ENCODE results near the gene NPW. TPM values are rescaled to one million over a fixed set of nuclear protein-coding genes. Genes with fewer than 3 reads are reported as not detected.

Gene NPW
- 1.6 TPM in 2 replicates for total RNA-seq (2014; rRNA removed; shearing (Covaris generic))

GRCh38 chr16:2019518-2019920 lies at the start of gene NPW:
Gene NPW (plus strand): TSS chr16:2019785.
- Histone ChIP-seq H3K27ac (no peak within 1 kb of the TSS), H3K36me3 (no peaks in the 10 kb centered on the region), H3K27me3 (peaks cover 8% of the 10 kb centered on the region; the same call in 1 of the 2 replicates), H3K4me1 (peaks cover 12% of the 10 kb centered on the region), H3K9me3 (replicated peaks) (no peaks in the 10 kb centered on the region), H3K4me3 (peak within 1 kb of the TSS; percentile 21; the same call in 1 of the 2 replicates)
- peak in 1 of 2 experiments; percentile 37 for DNase-seq

- Histone ChIP-seq H3K9me3 (replicated peaks) (no peaks in the 10 kb centered on the region), H3K27me3 (no peaks in the 10 kb centered on the region), H3K36me3 (peaks cover 14% of the 10 kb centered on the region), H3K4me3 (peak within 1 kb of the TSS; percentile 89), H3K4me1 (peaks cover 8% of the 10 kb centered on the region; the same call in 1 of the 2 replicates), H3K27ac (peak within 1 kb of the TSS; percentile 46)
- peak; percentile 93 to 95 for DNase-seq
Observed at GRCh38 chr16:1971796-1972489, 47.6 kb upstream of the NPW start, which contains the start of gene TBL3. Gene TBL3 (plus strand): TSS chr16:1972053. CDS start chr16:1972165, 112 bp downstream.

GRCh38 chr16:1972490-1972877 lies 47.1 kb upstream of the NPW start:
- Histone ChIP-seq H3K4me3 (peak overlapping the region; percentile 89), H3K27me3 (no peaks in the 10 kb centered on the region), H3K36me3 (peaks cover 17% of the 10 kb centered on the region), H3K27ac (peak overlapping the region; percentile 46), H3K4me1 (peaks cover 8% of the 10 kb centered on the region; the same call in 1 of the 2 replicates), H3K9me3 (replicated peaks) (no peaks in the 10 kb centered on the region)
- no peak for DNase-seq

DNA sequence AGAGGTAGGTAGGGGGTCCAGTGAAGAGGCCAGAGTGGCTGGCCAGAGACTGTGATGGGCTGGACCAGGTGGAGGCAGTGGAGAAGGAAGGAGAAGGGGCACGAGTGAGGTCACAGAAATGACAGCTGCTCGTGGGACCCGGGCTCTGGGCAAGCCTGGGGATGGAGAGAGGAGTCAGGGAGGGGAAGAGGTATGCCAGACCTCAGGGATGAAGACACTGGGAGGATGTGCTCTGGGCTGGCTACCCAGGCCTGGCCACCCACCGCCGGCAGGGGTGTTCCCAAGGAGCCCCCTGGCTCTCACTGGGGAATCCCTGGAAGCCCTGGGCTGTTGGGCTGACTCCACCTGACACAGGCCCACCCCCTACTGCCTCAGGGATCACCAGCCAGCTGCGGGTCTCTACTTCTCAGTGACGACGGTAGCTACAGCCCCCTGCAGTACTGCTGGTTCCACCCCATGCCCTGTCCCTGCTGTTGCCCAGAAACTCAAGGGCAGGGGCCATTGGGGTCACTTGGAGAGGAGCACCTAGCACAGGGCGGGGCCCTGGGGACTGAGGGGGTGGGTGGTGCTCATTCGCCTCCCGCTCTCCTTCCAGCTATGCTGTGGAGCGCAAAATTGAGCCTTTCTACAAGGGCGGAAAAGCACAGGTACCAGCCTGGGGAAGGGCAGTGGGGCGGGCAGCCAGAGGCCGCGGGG lies 46.0 kb upstream of the NPW start:
- Histone ChIP-seq H3K27me3 (no peaks in the 10 kb centered on the region), H3K27ac (peak overlapping the region; percentile 46), H3K4me1 (peaks cover 8% of the 10 kb centered on the region; the same call in 1 of the 2 replicates), H3K4me3 (peak overlapping the region; percentile 89), H3K9me3 (replicated peaks) (no peaks in the 10 kb centered on the region), H3K36me3 (peaks cover 29% of the 10 kb centered on the region)
- DNase-seq = peak; percentile 72 to 73

DNA sequence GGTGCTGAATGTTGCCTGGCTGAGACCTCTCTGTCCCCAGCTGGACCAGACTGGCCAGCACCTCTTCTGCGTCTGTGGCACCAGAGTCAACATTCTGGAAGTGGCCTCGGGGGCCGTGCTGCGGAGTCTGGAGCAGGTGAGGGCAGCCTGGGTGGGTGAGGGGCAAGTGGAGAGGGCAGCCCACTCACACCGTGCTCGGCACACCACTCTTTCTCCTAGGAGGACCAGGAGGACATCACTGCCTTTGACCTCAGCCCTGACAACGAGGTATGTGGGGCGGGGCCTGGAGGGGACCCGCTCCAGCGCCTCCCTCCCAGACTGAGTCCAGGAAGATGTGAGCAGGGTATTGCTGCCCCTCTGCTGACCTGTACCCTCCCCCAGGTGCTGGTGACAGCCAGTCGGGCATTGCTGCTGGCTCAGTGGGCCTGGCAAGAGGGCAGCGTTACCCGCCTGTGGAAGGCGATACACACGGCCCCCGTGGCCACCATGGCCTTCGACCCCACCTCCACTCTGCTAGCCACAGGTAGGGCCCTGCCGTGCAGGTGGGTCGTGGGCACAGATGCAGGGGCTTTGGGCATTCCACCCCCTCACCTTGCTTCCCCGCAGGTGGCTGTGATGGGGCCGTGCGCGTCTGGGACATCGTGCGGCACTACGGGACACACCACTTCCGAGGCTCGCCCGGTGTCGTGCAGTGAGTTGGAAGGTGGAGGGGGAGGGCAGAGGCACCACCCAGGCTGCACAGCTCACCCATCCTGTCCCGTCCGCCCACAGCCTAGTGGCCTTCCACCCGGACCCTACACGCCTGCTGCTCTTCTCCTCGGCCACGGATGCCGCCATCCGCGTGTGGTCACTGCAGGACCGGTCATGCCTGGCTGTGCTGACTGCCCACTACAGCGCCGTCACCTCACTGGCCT lies 45.2 kb upstream of the NPW start:
- DNase-seq = no peak
- peaks cover 8% of the 10 kb centered on the region; the same call in 1 of the 2 replicates for H3K4me1 ChIP-seq
- H3K9me3 ChIP-seq (replicated peaks) = no peaks in the 10 kb centered on the region
- no peak overlapping the region for H3K27ac ChIP-seq
- no peaks in the 10 kb centered on the region for H3K27me3 ChIP-seq
- no peak overlapping the region for H3K4me3 ChIP-seq
- peaks cover 32% of the 10 kb centered on the region for H3K36me3 ChIP-seq

- DNase-seq = no peak
- Histone ChIP-seq H3K36me3 (peaks cover 37% of the 10 kb centered on the region), H3K27me3 (no peaks in the 10 kb centered on the region), H3K9me3 (replicated peaks) (no peaks in the 10 kb centered on the region), H3K27ac (no peak overlapping the region), H3K4me3 (no peak overlapping the region), H3K4me1 (peaks cover 11% of the 10 kb centered on the region; the same call in 1 of the 2 replicates)
Observed at GRCh38 chr16:1975432-1976215, 44.0 kb upstream of the NPW start.

DNA sequence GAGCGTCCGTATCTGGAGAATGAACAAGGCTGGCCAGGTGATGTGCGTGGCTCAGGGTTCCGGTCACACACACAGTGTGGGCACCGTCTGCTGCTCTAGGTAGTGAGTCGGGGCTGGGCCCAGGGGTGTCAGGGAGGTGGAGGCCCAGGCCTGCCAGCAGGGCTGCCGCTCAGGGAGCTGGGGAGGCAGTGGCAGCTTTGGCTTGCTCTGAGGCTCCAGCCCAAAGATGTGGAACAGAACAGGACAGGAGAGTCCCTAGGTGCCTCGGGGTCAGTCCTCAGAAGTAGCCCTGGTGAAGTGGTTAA lies 43.4 kb upstream of the NPW start:
- no peaks in the 10 kb centered on the region for H3K9me3 ChIP-seq (replicated peaks)
- no peak overlapping the region for H3K4me3 ChIP-seq
- peaks cover 37% of the 10 kb centered on the region for H3K36me3 ChIP-seq
- no peak overlapping the region for H3K27ac ChIP-seq
- no peaks in the 10 kb centered on the region for H3K27me3 ChIP-seq
- H3K4me1 ChIP-seq = peaks cover 17% of the 10 kb centered on the region
- DNase-seq = no peak

DNA sequence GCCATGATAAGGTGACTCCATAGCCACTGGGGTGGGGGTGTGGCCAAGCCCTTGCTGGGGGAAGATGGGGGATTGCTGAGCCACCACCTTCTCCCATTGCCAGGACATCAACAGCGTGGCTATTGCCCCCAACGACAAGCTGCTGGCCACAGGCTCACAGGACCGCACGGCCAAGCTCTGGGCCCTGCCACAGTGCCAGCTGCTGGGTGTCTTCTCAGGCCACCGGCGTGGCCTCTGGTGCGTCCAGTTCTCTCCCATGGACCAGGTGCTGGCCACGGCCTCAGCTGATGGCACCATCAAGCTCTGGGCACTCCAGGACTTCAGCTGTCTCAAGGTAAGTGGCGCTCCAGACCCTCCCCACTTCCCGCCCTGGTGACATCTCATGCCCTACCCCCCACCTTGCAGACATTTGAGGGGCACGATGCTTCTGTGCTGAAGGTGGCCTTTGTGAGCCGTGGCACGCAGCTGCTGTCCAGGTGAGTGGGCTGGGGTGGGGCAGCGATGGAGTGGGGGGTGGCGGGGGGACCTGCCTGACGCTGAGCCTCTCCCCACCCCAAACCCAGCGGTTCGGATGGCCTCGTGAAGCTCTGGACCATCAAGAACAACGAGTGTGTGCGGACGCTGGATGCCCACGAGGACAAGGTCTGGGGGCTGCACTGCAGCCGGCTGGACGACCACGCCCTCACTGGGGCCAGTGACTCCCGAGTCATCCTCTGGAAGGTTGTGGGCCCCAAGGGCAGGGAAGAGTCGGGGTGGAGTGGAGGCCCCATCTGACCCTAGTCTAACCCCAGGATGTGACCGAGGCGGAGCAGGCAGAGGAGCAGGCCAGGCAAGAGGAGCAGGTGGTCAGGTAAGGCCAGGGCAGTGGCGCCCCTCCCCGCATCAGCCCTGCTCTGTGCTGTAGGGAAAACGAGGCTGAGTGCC lies 42.4 kb upstream of the NPW start:
- Histone ChIP-seq H3K4me3 (no peak overlapping the region), H3K4me1 (peaks cover 26% of the 10 kb centered on the region), H3K9me3 (replicated peaks) (no peaks in the 10 kb centered on the region), H3K36me3 (peaks cover 37% of the 10 kb centered on the region), H3K27ac (no peak overlapping the region), H3K27me3 (no peaks in the 10 kb centered on the region)
- no peak for DNase-seq

DNA sequence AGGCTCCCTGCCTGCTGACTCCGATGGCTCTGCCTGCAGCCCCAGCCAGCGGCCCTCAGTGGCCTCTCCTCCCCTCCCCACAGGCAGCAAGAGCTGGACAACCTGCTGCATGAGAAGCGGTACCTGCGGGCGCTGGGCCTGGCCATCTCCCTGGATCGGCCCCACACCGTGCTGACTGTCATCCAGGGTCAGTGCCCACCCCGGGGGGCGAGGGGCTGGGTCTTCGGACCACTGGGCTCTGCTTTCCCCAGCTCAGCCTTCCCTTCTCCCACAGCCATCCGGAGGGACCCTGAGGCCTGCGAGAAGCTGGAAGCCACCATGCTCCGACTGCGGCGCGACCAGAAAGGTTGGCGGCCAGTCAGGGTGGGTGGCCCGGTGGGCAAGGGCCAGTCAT lies 41.7 kb upstream of the NPW start:
- Histone ChIP-seq H3K27me3 (no peaks in the 10 kb centered on the region), H3K27ac (no peak overlapping the region), H3K4me1 (peaks cover 32% of the 10 kb centered on the region)

DNA sequence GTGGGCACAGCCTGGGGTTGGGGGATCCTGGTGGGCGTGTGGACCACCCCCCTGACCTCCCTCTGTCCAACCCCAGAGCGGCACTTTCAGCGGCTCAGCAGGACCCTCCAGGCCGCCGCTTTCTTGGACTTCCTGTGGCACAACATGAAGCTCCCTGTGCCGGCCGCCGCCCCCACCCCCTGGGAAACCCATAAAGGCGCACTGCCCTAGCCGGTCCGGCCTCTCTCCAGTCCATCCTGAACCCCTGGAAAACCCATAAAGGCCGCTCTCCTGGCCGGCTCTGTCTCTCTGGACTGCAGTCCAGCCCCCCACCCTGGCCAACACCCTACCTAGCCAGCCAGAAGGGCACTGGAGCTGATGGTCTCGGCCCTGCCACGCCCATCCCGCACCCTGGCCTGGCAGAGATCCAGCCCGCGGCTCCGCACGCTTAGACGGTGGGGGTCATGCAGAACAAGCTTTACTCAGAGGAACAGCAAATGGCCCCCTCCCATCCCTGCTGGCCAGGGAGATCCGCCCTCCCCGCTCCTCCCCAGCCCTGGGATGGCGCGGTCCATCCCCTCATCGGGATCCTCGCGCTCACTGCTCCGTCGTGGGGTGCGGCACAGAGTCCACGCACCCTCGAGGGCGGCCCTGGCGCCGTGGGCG lies 41.0 kb upstream of the NPW start:
- Histone ChIP-seq H3K4me3 (no peak overlapping the region), H3K27me3 (no peaks in the 10 kb centered on the region), H3K36me3 (peaks cover 37% of the 10 kb centered on the region), H3K4me1 (peaks cover 34% of the 10 kb centered on the region), H3K9me3 (replicated peaks) (no peaks in the 10 kb centered on the region), H3K27ac (no peak overlapping the region)
- no peak for DNase-seq

More for the DNA sequence above, 41.7 kb upstream of the NPW start:
- Histone ChIP-seq H3K4me3 (no peak overlapping the region), H3K9me3 (replicated peaks) (no peaks in the 10 kb centered on the region), H3K36me3 (peaks cover 37% of the 10 kb centered on the region)
- no peak for DNase-seq

DNA sequence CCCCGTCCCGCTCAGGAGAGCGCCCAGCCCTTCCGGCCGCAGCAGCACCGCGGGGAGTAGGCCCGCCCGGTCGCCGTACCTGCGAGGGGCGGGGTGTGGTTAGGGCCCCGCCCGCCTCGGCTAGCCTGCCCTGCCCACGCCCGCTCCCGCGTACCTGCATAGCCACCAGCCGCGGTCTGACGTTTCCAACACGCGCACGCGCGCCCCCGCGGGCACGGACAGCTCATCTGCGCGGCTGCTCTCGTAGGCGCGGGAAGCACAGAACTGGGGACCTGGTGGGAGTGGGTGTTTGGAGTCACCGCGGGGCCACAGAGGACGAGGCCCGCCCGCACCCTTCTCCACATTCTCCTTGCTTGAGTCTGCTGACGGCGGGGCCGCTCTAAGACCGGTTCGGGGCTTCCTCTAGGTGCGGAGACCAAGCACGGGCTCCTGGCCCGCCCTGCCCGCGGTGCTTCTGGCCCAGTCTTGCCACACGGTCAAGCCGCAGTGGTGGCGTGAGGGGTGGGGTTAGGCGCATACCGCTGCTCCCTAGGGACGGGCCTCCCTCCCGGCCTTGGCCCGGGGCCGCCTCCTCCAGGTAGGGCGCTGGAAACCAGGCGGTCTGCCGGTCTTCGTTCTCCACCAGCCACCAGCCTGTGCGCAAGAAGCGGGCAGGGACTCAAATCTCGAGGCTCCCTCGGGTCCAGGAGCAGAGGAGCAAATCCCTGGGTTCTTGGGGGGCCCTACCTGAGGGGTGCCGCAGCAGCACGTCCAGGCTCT lies 40.1 kb upstream of the NPW start:
- Histone ChIP-seq H3K9me3 (replicated peaks) (no peaks in the 10 kb centered on the region), H3K4me1 (peaks cover 30% of the 10 kb centered on the region), H3K4me3 (no peak overlapping the region), H3K36me3 (peaks cover 37% of the 10 kb centered on the region), H3K27ac (no peak overlapping the region), H3K27me3 (no peaks in the 10 kb centered on the region)
- no peak for DNase-seq

GRCh38 chr16:1980030-1980769 lies 39.4 kb upstream of the NPW start:
- Histone ChIP-seq H3K9me3 (replicated peaks) (no peaks in the 10 kb centered on the region), H3K27me3 (no peaks in the 10 kb centered on the region), H3K27ac (no peak overlapping the region), H3K4me3 (no peak overlapping the region), H3K4me1 (peaks cover 30% of the 10 kb centered on the region), H3K36me3 (peaks cover 37% of the 10 kb centered on the region)
- no peak for DNase-seq
